Inflammatory macrophage treated with lipopolysaccharide for 1 hour (primary cell): Measurements from ENCODE around the gene FXYD7.
A peak's percentile ranks its signal among the peaks of the same experiment; 100 is the strongest.

Experiments used
- DNase-seq, 2 donors: peaks; one replicate each; pipeline ENCODE4 v3.0.0-alpha.2; 2020 to 2022

FXYD7 gene

DNA sequence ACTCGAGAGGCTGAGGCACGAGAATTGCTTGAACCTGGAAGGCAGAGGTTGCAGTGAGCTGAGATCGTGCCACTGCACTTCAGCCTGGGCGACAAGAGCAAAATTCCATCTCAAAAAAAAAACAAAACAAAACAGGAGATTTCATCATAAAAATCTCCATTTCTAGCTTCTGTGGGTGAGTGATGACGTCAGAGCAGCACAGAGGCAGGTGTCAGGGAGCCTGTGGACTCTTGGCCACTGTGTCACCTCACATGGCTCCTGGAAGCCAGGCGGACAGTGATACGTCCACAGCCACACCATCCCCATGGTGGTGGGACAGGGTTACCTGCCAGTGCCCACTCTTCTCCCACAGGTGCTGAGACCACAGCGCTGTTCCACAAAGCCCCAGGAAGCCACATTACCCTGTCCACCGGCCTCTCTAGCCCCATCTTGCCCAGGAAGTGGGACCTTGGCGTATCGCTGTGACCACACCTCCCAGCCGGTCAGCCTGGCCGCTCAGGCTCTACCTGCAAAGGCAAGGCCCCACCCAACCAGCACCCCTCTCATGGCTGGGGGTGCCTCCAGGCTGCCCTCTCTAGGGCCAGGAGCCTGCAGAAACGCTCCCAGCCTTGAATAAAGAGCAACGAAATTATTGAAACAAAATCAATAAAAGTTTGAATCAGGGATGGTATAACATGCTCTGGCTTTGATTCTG is 29.9 kb upstream of the FXYD7 start:
- peak in 1 of 2 donors; percentile 25 for DNase-seq

DNA sequence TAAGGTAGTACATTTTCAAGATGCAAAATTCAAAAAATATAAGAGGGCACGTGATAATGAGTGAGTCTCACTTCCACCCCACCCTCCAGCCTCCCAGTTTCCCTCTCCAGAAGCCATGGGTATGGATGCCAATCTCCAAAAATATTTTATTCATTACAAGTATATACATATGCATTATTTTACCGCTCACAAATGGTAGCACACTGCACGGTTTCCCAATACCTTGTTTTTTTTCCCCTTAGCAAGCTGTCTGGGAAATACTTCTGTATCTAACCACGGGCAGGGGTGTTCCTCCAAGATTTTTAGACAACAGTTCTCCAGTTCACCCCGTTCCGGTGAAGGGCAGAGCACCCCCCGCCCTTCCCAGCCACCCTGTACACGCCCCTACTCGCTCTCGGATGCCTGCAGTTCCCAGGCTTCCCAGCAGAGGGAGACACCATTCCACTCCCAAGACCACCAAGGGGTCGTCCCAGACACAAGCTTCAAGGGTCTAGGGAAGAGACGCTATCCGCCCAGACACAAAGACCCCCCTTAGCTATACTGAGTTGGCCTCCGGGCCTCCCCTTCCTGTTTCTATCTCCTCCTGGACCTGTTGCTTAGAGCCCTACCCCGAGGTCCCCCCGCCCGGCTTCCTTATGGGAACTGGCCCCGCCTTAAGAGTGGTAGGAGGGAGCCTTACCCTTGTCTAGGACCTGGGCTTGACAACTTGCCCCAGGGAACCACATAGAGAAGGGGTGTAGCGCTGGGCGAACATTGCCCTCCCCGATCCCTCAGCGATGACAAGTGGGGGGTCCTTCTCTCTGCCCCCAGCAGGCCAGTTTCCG is 28.5 kb upstream of the FXYD7 start:
- peak in 1 of 2 donors; percentile 70 for DNase-seq

DNA sequence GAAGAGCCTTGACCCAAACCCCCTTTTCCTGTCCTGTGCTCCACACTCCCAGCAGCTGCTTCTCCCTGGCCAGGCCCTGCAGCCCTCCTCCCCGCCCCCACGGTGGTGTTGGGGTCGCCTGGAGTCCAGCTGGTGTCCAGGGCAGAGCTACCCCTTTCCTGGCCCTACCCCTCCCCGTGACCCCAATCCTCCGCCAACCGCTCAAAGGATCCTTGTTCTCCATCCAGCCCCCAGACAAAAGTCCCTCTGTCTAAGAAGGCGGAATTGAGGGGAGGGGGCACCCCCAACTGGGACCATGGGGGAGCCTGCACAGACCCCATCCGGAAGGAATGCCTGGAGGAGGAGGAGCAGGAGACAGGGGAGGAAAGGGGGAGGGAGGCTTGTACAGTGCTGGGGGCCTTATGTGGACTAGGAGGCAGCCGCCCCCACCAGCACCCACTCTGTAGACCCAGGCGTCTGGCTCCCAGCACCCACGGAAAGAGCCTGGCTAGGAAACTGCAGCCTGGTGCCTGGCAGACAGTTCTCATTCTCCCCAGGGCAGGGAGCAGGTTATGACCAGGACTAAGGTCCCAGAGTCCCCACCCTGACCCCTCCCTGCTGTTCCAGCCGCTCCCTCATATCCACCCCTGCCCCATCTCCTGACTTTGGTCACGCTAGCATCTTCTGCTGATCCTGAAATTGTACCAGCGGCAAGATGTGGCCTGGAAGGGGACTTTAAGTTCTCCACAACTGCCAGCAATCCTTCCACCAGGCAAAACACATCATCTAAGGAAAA is 27.7 kb upstream of the FXYD7 start, which contains the start of gene FXYD3:
Gene FXYD3 (plus strand): TSS at position 647 of the 775 bp plus-strand sequence. CDS start 3,554 bp downstream, outside the sequence.
- no peak for DNase-seq

DNA sequence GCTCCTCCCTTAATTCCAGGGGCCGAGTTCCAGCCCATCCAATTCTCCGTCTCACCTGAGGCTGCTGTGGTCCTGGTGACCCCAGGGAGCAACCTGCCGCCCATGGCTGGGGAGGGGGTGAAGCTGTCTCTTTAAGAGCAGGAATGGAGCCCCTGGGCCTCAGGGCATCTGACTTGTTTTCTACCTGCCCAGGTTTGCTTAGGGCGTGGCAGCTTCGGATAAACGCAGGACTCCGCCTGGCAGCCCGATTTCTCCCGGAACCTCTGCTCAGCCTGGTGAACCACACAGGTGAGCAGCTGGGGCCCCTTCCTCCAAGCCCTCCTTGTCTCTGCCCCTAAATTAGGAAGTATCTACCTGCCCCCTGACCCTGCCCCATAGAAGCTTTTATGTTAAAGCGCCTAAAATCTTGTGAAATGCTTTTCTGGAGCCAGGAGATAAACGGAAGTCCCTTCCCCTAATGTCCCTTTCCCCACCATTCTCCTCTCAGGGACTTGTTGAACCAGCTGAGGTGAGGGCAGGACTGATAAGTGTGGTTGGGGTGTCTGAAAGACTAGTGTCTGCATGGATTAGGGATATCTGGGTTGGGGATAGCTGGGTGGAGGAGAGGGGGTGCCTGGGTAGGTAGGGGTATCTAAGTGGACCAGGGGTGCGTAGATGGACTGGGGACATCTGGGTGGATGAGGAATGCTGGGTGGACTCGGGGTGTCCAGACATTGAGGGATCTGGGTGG is 26.8 kb upstream of the FXYD7 start:
- no peak for DNase-seq

DNA sequence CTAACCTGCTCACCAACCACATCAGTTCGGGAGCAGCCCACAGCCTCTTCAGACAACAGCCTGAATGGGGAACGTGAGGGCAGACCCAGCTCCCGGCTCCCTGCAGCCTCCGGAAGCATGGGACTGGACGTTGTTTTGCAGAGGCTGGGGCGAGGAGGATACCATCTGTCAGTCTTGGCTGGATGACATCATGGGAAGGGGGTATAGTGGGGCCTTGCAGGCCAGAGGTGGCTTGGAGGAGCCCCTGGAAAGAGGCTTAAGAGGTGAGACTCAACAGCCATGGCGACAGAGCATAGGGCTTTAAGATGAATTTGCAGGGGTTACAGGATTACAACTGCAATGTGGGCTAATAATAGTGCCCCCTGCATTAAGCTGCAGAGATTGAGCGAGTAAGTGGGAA is 25.9 kb upstream of the FXYD7 start:
- DNase-seq: no peak

DNA sequence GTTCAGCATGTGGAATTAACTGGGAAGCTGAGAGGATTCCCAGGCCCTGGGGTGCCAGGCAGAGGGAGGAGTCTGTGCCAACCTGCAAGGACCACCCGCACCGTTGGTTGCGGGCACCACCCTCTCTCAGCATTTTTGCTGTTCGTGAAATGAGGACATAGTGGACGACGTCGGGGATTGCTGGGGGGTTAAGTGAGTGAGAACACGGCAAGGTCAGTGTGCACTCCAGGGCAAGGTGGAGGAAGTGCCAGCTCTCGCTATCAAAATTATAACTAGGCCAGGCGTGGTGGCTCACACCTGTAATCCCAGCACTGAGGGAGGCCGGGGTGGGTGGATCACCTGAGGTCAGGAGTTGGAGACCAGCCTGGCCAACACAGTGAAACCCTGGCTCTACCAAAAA is 25.3 kb upstream of the FXYD7 start:
- DNase-seq: no peak

DNA sequence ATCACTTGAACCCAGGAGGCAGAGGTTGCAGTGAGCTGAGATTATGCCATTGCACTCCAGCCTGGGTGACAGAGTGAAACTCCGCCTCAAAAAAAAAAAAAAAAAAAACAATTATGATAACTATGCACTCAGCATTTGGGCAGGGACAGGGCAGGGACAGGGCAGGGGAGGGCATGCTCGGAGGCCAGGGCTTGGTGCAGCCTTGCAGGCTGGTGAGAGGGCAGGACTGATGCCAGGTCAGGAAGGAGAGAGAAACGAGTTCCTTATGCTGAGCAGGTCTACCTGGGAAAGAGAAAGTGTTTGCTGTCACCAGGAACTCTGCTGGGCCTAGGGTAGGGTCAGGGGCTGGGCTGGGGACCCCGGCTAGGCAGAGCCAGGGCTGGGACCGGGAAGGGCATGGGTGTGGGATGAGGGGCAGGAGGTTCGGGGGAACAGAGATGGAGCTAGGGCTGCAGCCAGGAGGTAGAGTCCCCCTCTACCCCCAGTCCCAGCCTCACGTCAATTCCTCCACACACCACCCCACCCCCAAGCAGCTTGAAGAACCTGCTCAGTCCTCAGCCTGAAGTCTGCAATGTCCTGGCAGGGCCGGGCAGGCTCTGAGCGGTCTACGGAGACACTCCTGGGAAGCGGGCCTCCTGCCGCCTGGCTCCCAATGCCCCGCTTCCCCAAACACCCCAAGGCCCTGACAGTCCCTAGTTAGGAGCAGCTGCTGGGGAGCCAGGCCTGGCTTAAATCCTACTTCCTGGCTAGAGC is 24.6 kb upstream of the FXYD7 start:
- no peak for DNase-seq

DNA sequence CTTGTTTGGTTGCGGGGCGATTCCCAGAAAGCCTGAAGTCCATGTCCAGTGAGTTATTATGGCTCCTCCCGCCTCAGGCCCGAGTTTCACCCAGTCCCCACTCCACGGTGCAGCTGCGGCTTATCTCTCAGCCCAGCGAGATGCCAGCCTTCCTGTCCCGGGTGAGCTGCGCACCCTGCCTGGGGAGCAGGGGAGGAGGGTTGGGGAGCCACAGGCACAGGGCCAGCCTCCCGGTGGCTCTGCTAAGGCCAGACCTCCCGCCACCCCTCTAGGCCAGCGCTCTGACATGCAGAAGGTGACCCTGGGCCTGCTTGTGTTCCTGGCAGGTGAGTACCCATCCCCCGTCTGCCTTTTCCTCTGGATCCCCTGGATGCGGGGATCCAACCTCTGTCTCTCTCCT is 24.0 kb upstream of the FXYD7 start:
- no peak for DNase-seq

DNA sequence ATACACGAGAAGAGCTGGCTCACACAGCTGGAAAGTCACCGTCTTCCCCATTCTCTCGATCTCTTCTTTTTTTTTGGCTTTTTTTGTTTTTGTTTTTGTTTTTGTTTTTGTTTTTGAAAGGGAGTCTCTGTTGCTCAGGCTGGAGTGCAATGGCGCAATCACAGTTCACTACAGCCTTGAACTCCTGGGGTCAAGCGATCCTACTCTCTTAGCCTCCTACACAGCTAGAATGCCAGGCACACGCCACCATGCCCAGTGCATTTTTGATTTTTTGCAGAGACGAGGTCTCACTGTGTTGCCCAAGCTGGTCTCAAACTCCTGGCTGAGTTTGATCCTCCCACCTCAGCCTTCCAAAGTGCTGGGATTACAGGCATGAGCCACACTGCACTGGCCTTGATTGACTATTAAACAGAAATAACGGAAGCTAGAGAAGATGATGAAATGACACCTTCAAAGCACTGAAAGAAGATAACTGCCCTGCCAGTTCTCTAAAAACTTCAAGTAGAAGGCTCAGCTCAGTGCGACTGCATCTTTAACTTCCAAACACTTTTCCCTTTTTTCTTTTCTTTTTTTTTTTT is 23.4 kb upstream of the FXYD7 start:
- peak; percentile 29 to 53 for DNase-seq

DNA sequence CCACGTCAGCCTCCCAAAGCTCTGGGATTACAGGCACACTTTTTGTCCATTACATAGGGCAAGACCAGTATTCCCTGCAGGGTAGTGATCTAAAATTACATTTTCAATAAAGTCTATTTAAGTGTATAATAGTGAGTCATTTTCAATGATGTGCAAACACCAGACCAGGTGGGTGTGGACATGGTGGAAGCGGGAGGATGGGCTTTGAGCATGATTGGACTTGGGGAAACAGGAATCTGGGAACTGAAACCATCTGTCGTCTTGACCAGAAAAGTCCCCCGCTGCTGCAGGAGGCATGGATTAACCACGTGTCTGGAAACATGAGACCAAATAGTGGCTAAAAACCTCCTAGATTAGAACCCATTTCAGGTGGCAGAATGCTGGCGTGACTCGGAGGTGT is 22.6 kb upstream of the FXYD7 start:
- peak; percentile 88 to 97 for DNase-seq

DNA sequence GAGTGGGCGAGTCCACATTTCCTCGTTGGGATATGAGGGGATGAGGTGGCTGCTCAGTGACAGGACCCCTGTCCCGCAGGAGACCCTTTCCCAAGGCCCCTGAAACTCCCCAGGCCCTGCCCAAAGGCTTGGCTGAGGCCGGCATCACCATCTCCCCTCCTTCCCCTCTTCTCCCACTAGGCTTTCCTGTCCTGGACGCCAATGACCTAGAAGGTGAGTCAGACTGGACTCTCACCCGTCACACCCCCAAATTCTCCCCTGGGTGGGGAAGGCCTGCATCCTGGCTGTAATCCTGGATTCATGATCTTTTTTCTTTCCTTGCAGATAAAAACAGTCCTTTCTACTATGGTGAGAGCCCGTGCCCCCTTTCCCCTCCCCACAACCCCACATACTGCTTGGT is 22.2 kb upstream of the FXYD7 start:
- DNase-seq: peak in 1 of 2 donors; percentile 53

DNA sequence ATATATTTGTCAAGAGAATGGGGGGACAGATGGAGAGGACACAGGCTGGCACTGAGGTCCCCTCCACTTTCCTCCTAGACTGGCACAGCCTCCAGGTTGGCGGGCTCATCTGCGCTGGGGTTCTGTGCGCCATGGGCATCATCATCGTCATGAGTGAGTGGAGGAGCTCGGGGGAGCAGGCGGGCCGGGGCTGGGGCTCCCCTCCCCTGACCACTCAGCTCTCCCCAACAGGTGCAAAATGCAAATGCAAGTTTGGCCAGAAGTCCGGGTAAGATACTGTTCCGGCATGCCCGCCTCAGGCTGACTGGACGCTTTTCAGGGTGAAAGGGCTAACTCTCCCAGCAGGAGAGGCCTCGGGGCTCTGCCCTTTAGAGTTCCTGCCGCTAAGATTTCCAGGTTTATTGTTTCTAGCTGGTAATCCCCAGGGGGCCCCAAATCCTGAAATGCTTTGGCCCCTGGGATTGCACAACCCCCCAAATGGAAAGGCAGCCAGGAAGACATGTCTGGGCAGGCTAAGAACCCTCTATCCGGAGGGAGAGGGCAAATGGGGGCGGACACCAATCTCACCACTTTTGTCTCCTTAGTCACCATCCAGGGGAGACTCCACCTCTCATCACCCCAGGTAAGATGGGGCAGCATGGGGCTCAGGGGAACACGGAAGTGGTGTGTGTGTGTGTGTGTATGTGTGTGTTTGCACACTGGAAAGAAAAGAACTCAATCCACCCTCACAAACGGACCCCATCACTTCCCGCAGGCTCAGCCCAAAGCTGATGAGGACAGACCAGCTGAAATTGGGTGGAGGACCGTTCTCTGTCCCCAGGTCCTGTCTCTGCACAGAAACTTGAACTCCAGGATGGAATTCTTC is 20.1 kb upstream of the FXYD7 start:
- no peak for DNase-seq

DNA sequence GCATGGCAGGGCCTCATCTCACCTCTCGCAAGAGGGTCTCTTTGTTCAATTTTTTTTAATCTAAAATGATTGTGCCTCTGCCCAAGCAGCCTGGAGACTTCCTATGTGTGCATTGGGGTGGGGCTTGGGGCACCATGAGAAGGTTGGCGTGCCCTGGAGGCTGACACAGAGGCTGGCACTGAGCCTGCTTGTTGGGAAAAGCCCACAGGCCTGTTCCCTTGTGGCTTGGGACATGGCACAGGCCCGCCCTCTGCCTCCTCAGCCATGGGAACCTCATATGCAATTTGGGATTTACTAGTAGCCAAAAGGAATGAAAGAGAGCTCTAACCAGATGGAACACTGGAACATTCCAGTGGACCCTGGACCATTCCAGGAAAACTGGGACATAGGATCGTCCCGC is 19.5 kb upstream of the FXYD7 start:
- peak; percentile 45 to 74 for DNase-seq

DNA sequence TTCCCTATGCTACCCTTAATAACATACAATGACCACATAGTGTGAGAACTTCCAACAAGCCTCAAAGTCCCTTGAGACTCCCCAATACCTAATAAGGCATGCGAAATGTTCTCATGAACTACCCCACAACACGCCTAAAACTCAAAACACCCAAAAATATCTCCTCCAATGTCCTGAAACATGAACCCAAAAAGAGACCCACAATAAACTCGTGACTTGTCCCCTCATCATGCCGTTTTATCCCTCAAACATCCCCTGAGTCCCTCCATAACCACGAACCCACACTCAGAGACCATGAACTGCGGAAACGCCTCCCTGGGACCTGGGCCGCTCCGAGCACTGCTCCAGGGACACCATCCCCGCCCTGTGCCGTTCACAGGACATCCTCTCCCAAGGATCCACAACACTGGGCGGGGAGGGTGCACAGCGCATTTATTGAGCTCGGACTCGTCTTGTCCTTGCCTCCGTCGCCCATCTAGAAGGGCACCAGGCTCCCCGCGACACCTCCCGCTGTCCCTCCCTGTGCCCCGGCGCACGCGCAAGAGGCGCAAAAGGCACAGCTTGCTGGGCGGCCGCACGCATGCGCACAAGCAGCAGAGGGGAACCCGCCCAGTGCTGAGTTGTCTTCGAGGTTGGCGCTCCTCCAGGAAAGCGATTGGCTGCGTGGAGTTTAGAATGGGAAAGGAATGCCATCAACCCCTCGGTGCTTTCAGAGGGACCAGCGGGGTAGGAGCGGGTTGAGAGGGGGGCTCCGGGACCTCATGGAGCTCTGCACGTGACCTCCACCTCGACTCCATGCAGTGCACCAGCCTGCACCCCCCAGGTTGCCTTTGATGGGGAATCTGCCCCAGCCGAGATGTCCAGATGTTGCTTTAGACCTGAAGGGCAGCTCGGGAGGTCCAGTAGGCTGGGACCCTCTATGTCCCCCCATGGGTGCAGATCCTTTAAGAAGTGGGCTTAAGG is 18.7 kb upstream of the FXYD7 start:
- peak; percentile 80 to 87 for DNase-seq

DNA sequence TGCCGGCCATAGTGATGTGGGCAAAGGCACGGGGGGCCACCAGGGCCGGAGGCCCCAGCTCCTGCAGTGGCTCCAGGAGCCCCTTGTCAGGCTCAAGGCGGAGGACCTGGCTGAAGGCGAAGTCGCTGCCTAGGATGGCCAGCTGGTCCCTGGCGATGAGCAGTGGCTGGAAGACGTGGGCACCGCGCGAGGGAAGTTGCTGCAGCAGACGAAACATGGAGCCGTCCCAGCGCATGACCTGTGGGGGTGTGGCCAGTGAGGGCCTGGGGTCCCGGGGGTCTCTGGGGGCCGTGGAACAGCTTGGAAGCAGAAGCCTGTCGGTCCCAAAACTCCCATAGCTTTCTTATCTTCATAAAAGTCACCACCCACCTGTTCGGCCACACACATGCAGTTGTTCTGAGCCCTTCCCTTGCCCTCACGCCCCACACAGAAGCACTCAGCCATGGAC is 17.8 kb upstream of the FXYD7 start:
- no peak for DNase-seq

DNA sequence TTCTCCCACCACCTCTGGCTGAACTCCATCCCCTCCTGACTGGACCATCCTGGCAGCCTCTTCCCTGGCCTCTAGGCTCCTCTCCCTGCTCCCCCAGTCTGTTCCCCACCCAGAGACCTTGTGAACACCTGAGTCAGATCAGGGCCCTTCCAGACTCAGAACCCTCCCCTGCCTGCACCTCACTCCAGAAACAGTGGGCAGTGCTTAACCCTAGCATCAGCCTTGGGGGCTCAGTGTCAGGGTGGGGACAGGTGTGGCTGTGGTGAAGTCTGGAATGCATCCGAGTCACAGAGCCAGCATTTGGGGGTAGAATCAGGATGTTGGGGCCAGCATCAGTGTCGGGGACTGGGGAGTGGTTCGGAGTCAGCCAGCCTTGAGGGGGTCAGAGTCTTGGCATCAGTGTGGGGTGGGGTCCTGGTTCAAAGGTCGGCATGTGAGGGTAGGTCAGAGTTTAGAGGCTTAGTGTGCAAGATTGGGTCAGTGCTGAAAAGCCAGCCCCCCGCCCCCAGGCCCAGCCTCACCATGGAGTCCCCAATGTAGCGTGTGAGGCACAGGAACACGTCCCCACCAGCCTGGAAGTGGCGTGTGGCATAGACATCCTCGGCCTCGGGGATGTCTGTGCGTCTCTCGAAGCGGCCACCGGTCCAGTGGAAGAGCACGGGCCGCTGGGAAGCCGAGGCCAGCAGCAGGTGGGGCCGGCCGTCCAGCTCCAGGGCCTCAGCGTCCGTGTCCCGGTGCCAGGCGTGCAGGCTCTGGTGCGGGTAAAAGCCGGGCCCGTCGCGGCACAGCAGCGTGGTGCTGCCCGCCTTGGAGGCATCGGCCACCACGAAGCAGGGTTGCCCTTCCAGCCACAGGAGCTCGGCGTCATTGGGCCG is 17.1 kb upstream of the FXYD7 start:
- DNase-seq: no peak

DNA sequence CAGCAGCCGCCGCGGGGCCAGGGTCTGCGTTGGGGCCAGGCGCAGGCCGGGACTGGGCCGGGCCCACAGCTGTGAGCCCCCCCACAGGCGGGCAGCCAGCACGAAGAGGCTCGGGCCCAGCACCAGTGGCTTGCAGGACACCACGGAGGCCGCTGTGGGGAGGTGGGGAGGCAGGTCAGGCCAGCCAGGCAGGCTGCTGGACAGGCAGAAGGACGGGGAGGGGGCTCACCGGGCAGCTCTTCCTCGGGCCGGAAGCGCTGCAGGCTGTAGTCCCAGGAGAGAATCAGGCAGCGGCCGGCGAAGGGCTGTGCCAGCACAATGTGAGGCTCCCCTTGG is 16.5 kb upstream of the FXYD7 start:
- no peak for DNase-seq

DNA sequence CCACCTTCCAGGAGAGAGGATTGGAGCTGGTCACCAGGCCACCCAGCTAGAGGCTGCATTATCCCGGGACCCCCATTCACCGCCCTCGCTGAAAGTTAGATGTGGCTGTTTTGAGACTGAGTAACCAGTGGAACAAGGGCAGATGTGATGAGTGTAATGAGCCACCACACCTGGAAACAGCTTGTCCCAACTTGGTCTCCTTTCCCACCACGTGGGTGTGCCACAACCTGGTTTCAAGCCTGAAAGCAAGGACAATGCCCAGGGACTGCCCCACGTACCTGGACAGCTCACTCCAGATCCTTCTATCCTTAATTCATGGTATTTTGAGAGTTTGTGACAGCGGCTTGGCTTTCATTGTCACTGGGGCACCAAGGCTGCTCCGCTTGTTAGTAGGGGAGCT is 15.2 kb upstream of the FXYD7 start:
- no peak for DNase-seq
